Endometrium (tissue), 2 donors: Measurements from ENCODE around the gene CCDC74A.
"Not testable (repeated sequence)": the region's sequence is repeated elsewhere in the genome, so short reads cannot be mapped to it uniquely, and the experiment has no call there.

Source experiments
- FAIRE-seq: peaks from 2 replicates; lab custom pipeline; 2012; peaks lifted over from hg19 to GRCh38; lab: Jason Lieb, UNC
- donor health status: control.
- donor health status: control.

The CCDC74A gene

DNA sequence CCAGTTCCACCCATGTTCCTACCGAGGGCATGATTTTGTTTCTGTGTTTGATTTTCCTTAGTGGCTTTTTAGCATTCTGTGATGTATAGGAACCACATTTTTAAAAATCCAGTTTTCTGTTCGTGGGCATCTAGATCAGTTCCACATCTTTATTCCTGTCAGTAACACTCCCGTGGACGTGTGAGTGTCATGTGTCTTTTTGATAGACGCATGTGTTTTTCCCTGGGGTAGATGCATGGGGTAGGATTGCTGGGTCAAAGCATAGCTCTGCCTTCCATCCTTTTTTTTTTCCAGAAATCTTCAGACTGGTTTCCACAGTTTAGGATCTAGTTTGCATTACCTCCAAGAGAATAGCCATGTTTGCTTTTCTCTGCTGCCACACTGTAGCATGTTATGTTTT, 38.7 kb downstream of the CCDC74A start:
- no peak for FAIRE-seq

- no peak for FAIRE-seq
These were observed 40.2 kb downstream of the CCDC74A start for GRCh38 chr2:131567891-131568290.

- not testable (repeated sequence) for FAIRE-seq
These were observed 40.7 kb downstream of the CCDC74A start for GRCh38 chr2:131568401-131568800.

- no peak for FAIRE-seq
These were observed 44.5 kb downstream of the CCDC74A start for GRCh38 chr2:131572175-131572574.

DNA sequence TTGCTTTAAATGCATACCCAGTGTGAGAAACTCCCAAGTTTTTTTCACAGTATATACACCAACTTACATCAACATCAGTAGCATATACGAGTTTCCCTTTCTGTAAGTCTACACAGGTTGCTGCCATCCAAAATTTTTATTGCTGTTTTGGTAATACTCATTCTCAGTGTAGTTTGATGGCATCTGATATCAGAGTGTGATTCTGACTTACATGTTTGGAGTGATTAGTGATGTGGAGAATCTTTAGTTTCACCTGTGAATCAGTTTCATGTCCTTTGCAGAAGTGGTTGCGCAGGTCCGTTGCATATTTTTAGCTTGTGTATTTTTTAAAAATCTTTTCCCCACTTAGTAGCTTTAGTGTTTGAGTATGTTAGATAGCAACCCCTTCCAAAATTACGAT, 50.1 kb downstream of the CCDC74A start:
- no peak for FAIRE-seq

- FAIRE-seq, result no peak
These were observed 52.5 kb downstream of the CCDC74A start for GRCh38 chr2:131580187-131580586.
